DMS114 treated with DMSO at 0.1 percent for 48 hours (cell line): ENCODE data around the gene ANKAR.
"Not testable (repeated sequence)": the region's sequence is repeated elsewhere in the genome, so short reads cannot be mapped to it uniquely, and the experiment has no call there.

Experiments
- DNase-seq: peaks from one replicate; lab custom pipeline; 2025; ENCODE audit not compliant: unreplicated experiment; lab: John Stamatoyannopoulos, UW

Gene ANKAR

GRCh38 chr2:189709501-189710221 lies 35.2 kb downstream of the ANKAR start:
- DNase-seq, result no peak

GRCh38 chr2:189717593-189717992 lies 43.1 kb downstream of the ANKAR start:
- not testable (repeated sequence) for DNase-seq

- no peak for DNase-seq
Measured at GRCh38 chr2:189719571-189719970, 45.1 kb downstream of the ANKAR start.

GRCh38 chr2:189723192-189723591 lies 48.7 kb downstream of the ANKAR start:
- DNase-seq, result no peak
